ENCODE data around the gene ATG4D.
"Not testable (repeated sequence)": the region's sequence is repeated elsewhere in the genome, so short reads cannot be mapped to it uniquely, and the experiment has no call there.

Gene ATG4D

GRCh38 chr19:10553087-10553667 is 9.5 kb downstream of the ATG4D start:
- no peak for DNase-seq

- peak; percentile 46 for DNase-seq
Observed at GRCh38 chr19:10553943-10554381, 10.3 kb downstream of the ATG4D start.

DNA sequence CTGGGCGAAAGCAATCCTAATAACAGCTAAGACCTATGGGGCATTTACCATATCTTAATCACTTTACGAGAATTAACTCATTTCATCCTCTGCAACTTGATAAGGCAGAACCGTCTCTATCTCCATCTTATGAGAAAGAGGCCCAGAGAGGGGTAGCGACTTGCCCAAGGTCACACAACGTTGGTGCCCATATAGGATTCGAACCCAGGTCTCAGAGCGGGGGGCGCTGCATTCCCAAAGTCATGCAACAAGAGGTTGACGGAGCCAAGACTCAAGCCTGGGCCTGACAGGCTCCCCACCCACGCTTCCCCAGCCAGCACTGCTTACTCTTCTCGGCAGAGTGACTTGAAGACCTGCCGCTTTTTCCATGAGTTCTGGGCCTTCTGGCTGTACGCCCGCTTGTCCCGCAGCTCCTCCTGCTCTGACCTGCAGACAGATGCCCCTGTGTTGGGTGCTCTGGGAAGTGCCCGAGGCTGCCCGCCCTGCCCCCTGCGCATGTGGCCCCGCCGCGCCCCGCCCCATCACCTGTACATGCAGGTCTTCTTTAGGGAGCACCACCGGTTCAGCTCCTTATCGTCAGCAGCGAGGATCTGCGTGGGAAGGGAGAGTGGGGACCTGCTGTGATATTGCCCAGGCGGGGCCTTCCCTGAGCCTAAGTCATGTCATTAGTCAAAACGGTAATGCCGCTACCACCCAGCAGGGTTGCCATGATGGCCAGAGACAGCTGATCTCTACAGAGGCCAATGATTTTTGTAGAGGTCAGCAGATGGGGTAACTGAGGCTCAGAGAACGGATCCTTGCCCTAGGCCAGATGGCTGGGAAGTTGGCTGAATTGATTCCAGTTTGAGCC is 11.3 kb downstream of the ATG4D start:
- no peak for DNase-seq

DNA sequence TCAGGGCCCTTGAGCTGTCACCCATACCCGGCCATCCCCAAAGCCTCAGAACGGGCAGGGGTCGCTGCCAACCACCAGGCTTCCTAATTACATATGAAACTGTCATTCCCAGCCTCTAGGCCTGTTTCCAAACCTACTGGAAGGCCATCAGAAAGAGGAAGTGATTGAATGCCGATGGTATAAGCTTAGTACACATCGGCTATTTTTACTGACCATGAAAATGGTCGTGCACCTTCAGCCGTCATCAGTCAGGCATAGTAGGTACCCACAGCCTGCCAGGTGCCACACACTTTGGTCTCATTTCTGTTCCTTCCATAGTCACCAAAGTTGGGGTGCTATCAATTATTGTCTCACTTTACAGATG is 11.9 kb downstream of the ATG4D start:
- no peak for DNase-seq

DNA sequence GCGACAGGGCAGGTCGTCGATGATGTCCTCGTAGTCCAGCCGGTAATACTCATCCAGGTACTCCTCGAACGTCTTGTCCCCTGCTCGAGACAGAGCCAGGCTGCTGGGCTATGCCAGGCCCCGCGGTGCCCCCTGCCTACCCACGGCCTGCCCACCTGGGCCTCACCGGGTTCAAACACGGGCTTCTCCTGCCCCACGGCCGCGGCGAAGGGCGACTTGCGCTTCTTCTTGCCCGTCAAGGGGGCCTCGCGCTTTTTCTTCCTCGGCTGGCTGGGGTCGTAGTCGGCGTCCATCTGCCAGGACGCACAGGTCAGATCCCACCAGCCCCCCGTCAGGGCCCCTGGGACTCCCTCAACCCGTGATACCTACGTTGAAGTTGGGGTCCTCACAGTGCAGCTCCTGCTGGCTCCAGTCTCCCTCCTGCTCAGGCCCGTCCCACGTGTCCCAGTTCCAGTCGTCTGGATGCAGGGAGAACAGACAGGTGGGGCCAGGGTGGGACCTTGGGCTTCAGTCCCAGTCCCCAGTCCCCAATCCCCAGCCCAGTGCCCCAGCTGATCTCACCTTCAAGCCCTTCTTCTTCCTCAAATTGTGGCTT is 14.0 kb downstream of the ATG4D start:
- no peak for DNase-seq

DNA sequence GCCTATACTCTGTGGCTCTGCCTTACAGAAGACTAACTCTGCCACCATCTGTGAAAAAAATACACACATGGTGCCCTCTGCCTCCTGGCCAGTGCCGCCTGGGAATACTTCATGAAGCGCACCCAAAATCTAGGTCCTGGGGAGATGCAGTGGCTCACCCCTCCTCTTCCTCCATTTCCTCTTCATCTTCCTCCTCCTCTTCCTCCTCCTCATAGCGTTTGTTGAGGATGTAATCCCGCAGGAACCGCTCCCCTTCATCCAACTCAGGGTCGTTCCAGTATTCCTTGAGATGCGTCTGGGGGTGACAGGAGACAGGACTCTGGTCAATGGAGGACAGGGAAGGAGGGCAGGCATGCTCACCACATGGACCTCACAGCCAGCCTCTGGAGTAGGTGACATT is 16.4 kb downstream of the ATG4D start:
- no peak for DNase-seq

DNA sequence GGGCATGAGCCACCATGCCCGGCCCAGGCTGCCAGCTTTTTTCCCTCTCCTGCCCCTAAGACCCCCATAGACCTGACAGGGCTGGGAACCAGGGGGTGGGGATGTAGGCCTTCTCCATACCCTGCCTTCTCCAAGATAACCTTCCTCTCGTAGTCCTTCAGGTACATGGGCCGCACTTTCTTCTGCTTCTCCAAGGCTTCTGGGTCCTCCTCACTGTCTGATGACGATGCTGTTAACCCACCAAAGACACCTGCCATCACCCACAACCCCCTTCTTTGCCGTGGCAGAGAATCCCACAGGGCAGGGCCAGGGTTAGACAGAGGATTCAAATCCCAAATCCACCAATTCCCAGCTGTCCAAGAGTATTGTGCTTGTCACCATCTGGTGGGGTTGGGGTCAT is 18.9 kb downstream of the ATG4D start:
- DNase-seq, result no peak

DNA sequence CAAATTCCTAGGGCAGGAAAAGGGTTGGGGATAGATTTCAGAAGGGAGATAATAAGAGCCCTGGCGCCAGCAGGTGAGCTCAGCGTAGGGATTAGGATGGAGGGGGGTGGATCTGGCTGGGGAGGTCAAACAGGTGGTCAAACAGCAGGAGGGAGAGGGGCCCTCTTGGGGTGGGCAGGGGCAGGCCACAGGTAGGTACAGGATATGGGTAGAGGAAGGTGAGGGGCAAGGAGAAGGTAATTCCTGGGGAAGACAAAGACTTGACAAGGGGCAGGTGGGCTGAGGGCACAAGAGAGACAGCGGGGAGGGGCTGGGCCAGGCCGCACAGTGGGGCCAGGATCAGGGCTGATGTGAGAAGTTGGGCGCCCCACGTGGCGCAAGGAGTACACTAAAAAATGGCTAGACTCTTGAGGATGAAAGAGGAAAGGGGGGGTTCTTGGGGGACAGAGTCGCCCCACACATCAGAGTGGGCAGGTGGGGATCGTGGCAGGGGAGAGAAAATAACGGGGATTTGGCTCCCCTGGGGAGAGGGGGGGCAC is 21.4 kb downstream of the ATG4D start:
- DNase-seq, result peak; percentile 56

DNA sequence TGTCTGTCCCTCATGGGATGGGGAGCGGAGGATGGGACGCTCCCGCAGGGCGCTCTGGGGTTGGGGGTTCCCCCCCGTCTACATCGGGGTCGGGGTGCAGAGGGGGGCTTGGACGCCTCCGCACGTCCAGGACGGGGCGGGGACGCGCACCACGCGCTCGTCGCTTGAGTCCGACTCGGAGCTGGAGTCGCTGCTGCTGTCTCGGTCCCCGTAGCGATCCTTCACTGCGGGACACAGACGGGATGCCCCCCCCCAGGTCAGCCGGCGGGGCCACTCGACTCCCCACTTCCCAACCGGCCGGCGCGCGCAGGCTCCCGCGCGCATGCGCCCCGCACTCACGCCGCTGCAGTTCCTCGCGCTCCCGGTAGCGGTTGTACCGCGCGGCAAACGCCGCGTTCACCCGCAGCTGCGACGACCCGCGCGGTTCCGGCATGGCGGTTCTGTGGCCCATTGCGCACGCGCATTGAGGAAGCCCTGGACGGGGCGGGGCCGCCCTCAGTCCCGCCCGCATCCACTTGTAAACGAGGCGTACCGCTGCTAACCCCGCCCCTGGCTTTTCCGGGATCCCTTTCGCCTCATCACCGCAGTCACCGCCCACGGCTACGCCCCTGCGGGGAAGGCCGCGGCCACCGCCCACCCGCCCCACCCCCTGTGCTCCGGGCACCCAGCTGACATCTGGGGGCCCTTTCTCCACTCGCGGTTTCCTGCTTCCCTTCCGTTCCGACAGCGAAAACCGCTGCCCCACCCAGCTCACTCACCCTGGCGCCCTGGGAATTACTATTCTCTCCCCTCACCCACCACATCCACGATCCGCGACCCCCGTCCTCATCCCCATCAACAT is 22.1 kb downstream of the ATG4D start, which contains the start of gene KRI1:
Gene KRI1 (minus strand): TSS at position 444 of the 841 bp plus-strand sequence. CDS start 11 bp downstream, at position 433.
- peak; percentile 98 for DNase-seq

- no peak for DNase-seq
Observed at GRCh38 chr19:10566408-10566657, 22.6 kb downstream of the ATG4D start.

DNA sequence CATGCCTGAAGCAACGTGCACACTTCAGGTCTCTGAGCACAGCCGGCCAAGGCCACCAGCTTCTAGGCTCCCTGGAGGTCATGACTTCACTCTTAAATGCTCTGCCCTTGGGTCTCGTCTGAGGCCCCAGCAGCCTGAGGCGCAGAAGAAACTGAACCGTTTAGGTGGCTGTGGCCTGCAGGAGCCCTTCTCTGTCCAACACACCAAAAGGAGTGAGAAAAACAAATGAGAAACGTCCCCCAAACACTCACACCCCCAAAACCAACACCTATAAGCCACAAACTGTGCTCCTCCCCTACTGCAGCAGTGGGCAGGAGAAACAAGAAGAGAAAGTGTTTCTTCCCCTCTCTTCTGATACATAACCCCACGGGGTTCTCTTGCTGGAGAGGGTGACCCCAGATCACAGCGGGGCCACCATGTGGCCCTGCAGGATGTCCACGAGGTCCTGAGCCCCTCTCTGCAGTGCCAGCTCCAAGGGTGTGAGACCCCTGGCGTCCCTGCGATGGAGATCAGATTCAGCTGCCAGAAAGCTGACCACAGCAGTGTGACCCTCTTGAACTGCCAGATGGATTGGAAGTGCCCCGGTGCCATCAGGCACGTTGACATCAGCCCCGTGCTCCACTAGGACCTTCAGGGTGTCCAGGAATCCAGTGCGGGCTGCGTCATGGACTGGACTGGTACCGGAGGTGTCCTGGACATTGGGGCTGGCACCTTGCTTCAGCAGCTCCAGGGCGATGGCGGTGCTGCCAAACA is 23.1 kb downstream of the ATG4D start:
- no peak for DNase-seq

- DNase-seq, result no peak
Observed at GRCh38 chr19:10567656-10568055, 24.0 kb downstream of the ATG4D start.

DNA sequence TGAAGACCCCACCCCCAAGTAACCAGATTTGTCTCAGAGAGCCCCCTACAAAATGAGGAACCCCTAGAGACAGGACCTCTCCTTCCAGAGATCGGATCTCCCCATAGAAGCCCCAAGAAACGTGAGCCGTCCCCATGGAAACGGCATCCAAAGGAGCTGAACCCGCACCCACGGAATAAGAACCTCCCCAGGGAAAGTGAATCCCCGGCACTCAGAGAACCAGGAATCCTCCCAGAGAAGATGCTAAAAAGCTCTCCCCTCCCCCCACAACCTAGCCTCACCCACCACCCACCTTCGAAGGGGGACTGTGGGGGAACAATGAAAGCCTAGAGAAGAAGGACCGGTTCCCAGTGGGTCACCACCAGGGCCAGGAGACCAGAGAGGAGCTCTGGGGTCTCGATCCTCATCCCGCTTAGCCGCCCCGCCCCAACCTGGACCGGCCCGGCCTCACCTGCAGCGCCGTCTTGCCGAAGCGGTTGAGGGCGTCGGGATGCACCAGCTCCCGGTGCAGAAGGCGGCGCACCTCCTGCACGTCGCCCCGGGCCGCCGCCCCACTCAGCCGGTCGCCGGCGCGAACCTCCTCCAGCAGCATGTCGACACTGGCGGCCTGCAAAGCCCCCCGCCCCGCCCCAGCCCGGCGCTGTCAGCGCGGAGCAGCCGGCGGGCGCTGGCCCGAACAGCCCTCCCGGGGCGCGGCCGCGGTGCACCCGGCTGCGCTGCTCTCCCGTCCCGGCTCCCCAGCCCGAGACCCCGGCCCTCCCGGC is 24.5 kb downstream of the ATG4D start:
- DNase-seq, result peak; percentile 58

- peak; percentile 100 for DNase-seq
Observed at GRCh38 chr19:10568826-10569651, 25.3 kb downstream of the ATG4D start, which contains the start of gene CDKN2D. Gene CDKN2D, minus strand, starts transcription at chr19:10568979. Its CDS starts 326 bp downstream, at chr19:10568653.

DNA sequence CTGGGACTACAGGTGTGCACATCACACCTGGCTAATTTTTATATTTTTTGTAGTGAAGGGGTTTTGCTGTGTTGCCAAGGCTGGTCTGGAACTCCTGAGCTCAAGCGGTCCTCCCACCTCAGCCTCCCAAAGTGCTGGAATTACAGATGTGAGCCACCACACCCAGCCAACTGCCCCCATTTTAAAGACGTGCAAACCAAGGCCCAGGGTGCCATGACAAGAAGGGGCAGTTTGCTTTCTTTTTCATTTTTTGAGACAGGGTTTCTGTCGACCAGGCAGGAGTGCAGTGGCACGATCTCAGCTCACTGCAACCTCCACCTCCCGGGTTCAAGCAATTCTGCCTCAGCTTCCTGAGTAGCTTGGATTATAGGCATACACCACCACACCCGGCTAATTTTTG is 30.1 kb downstream of the ATG4D start:
- DNase-seq, result not testable (repeated sequence)

DNA sequence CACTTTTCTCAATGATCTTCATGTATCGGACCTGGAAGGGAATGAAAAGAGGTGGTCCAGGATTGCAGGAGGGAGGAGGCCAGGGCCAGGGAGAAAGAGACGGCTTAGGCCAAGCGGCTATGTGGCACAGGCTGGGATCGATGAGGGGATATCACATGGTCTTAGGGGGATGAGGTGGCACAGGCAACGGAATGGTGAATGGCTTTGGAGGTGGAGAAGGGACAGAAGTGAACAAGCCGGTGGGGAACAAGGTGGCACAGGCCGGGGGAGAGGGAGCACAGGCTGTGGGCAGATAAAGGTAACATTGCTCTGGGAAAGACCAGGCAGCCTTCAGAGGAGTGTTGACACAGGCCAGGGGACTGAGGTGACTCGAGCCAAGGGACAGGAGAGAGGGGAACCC is 30.8 kb downstream of the ATG4D start:
- no peak for DNase-seq

DNA sequence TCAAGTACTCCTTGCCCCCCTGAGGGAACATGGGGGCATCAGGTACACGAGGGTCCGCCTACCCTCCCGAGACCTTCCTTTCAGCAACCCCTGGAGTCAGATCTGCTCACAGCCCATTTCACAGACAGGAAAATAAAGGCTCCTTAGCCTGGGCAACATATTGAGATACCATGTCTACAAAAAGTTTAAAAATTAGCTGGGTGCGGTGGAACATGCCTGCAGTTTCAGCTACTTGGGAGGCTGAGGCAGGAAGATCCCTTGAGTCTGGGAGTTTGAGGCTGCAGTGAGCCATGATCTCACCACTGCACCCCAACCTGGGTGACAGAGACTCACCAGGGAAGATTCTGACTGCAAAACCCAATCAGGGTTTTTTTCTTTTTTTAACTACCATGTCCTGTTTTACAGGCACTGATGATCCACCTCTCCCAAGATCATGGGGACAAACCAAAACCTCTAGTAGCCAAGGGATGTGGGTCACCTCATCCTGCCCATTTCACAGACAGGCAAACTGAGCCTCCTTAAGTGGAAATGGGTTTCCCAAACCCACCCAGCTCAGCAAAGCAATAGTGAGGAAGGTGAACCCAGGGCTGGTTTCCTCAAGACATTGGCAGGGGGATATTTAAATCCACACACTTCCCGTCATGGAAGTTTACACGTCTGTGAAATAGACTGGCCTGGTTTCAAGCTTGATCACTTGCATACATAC is 31.5 kb downstream of the ATG4D start:
- DNase-seq, result no peak

DNA sequence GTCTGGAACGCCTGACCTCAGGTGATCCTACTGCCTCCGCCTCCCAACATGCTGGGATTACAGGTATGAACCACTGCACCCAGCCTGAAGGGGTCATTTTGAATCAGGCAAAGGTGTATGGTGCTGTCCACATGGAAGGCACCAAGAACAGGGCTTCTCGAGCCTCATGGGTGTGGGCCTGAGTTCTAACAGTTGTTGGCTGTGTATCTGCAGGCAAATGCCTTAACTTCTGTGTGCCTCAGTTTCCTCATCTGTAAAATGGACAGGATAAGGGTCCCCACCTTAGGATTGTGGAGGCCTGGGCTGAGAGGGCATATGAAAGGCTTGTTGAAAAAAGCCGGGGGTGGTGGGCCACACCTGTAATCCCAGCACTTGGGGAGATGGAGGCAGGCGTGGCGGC is 34.2 kb downstream of the ATG4D start:
- no peak for DNase-seq

GRCh38 chr19:10580979-10581631 is 37.4 kb downstream of the ATG4D start:
- peak; percentile 92 for DNase-seq

All from activated CD4-positive, alpha-beta T cell treated with anti-CD3 and anti-CD28 coated beads, Interleukin-2, amount 50 U/mL, for 1 hour (primary cell).